ENCODE data around the gene MTR.

GRCh38 chr1:236800002-236800620 is 5.0 kb downstream of the MTR start:
- no peak for TF ChIP-seq CTCF (IDR thresholded peaks at IDR 0.05)
- TF ChIP-seq ZFX (IDR thresholded peaks at IDR 0.05; ENCODE audit: borderline replicate concordance) = no peak
